GM21717 (cell line): ENCODE results near the gene SP3.
A peak's percentile ranks its signal among the peaks of the same experiment; 100 is the strongest.

ENCODE experiments used
- ATAC-seq: cut with Tn5 transposase; IDR thresholded peaks from one replicate; pipeline ENCODE4 v1.9.1; 2021; ENCODE audit warnings: mild to moderate bottlenecking, moderate library complexity; ENCODE audit not compliant: unreplicated experiment

The SP3 gene

DNA sequence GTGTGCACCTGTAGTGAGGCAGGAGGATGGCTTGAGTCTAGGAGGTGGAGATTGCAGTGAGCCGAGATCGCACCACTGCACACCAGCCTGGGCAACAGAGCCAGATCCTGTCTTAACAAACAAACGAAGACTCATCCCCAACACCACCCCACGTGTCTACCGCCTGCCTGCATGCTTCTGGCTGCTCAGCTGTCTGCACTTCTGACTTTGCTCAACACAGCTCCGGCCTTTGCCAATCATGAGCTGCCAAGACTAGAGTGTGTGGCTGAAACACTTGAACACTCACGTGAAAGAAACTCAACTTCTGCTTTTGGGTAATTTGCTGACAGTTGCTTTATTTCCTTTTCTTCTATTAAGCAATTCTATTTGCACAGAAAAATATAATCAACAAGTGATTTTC is 32.1 kb upstream of the SP3 start:
- peak; percentile 90 for ATAC-seq

DNA sequence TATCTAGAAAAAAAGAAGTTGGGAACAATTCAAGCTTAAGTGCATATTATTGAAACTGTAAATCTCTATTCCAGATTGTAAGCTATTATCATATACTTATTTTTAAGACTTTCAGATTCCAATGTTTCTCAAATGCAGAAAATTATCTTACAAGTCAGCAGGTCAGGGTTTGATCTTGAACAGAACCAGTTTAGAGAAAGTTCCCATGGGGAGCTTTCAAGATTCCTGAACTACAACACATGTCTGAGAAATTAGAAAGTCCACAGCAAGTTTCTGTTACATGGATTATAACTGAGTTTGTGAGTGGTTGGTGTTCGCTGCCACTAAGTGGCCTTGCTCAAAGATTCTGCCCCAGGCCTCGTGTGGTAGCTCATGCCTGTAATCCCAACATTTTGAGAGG is 31.6 kb upstream of the SP3 start:
- ATAC-seq: no peak

DNA sequence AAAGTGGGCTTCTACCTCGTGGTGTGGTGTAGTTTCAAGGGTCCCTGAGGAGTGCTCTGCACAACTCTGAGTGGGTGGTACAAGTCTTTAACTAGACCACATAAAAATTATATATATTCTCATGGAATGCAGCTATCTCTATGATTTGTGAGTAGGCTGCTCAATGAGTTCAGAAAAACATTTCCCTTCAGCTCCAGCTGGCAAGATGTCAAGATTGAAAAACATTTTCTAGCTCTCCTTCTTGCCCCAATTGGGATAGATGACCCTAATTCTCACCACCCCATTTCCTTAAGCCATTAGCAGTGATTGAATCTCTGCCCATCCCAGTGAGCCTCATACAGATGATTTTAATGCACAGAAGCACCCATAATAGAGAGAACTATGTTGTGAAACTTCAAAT is 28.3 kb upstream of the SP3 start:
- no peak for ATAC-seq

DNA sequence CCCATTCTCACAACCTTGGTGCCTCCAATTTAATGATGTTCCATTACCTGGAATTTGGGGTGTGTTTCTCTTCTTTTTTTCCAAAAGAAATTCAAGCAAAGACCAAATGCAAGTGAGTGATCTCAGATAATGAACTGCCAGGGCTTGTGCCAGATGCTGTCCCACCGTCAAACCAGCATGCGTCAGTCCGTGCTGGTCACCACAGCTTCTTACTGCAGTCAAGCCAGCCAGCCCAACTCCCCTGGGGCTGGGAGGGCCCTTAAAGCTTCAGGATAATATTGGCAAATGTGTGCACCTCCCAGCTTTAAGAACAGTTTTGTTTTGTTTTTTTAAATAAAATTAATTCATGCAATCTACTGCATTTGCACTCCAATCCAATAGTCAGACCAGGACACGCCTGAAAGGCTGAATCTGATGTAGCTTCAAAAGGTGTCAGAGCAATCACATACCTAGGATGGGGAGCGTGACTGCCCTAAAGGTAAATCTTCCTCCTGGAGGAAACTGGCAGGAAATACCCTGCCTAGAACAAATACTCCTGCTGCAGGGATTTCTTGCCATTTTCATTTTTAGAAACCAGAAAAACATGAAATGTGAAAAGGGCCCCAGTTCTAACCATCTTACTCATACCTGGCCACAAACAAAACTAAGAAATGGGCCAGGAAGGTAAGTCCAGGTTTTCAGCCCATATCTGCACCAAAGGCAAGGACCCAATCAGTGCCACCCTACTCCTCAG is 26.8 kb upstream of the SP3 start:
- ATAC-seq: no peak

DNA sequence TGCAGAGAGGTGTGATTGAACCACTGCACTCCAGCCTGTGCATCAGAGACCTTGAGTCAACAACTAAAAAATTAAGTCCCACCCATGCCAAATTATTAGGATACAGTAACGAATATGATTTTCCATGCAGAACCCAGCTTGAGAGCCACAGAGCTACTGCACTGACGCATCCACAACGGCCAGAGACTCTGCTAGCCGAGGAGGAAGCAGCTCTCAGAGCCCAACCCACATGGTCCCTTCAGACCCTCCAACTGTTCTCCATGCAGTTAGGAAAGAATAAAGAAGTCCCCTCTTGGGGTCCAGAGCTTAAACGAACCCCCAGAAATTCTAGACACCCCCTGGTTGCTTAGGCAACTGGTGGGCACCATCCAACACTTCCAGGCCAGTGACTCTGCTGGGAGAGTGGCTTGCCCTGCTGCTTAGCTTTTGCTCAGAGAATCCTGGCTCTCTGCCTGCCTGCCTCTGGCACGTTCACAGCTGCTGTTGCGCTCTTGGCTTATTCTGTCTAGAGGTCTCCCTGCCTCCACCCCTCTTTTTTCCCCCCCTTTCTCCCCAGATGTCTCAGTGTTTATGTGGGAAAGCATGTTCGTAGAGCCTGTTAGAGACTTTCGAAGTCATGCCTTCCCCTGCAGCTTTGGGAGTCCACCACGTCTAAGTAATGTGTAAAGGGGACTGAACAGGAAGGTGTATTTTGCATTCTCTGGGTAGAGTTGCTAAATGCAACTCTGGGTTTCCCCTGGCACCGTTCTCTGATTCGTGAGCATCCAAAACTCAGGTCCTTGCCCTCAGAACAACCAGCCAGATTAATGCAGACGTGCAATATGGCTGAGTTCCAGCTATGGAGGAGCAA is 26.0 kb upstream of the SP3 start:
- ATAC-seq: peak; percentile 73

DNA sequence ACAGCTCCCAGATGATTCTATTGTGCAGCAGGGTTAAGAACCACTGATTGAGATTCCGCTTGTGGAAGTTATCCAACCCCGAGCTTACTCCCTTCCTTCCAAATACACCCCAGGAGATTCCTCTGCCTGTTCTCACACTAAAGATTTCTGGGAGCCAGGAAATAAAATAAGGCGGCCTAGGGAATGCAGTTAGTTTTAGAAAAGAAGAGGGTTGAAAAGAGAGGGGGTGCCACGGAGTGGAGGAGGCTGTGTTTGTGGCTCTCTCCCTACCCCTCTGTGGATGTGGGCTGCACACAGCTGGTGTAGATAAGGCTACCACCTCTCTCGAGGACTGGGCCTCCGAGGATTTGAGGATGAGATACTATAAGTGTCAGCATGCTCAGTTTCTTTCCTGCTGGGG is 25.1 kb upstream of the SP3 start:
- ATAC-seq: no peak

DNA sequence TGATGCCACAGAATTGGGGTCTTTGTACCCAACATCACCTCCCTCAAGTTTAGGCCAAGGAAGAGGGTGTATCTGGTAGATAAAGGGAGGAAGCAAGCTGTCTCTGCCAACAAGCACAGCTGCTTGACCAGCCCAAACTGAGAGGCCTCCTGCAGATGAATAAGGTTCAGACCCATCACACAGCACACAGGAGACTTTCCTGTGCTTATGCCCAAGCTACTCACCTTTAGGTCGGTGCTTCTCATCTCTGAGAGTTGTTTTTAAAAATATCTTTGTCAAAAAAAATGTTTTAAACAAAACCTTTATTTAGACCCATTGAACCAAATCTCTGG is 24.7 kb upstream of the SP3 start:
- ATAC-seq: peak; percentile 14

DNA sequence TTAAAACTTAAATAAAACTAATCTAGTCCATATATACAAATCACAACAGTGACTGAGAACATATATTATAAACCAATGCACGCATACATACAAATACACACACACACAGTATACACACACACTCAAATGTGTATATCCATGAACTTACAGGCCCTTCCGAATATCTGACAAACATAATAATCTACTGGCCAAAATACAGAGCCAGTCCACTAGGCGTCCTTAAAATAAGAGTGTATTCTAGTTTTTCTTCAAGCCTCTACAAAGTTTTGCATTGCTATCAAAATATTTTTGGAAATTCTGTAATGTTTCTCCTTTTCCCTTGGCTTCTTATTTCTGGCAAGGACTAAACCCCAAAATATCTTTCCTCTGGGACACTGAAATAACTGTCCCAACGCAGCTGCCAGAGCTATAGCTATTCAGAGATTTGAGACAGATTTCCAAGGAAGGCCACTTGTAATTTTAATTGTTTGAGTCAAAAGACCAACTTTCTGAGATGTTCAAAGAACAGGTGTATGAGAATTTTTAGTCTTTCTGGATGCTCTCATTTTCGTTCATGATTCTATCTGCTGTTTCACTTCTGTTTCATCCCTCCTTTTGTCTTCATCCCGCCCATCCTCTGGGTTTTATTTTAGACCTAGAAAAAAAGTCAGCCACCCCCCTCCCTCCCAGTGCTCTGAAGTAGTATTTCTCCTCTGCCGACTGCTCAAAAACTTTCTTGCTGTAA is 24.1 kb upstream of the SP3 start:
- ATAC-seq: peak; percentile 51

DNA sequence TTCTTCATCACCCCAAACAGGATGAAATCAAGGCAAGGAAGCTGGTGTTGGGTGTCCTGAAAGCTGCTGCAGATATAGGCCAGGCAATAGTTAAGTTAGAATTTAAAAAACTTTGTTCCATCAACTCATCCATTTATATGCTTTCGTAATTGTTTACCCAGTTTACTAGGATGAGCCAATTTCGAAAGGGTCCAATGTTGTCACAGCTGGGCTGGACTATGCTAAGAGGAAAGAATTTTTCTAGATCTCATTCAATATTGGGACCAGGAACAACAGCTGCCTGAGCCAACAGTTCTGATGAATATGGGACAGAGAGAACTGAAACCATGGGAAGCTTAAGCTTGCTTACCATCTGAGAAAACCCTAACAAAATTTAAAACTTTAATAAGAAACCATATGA is 21.6 kb upstream of the SP3 start:
- ATAC-seq: no peak

DNA sequence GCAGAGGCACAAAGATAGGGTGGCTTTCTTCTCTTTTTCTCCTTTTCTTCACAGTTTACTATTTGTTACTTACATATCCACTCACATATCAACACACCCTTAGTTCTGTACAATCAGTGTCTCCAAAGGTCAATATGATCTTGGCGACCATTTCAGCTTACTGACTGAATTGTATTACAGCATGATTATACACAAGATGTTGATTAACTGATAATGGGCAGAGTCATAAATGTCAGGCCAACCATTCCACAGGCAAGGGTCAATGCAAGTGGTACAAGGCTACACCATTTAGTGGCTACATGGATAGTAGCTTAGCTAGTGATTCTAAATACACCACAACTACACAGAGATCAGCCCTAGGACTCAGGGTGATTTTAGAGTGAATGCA is 20.4 kb upstream of the SP3 start:
- ATAC-seq: no peak

DNA sequence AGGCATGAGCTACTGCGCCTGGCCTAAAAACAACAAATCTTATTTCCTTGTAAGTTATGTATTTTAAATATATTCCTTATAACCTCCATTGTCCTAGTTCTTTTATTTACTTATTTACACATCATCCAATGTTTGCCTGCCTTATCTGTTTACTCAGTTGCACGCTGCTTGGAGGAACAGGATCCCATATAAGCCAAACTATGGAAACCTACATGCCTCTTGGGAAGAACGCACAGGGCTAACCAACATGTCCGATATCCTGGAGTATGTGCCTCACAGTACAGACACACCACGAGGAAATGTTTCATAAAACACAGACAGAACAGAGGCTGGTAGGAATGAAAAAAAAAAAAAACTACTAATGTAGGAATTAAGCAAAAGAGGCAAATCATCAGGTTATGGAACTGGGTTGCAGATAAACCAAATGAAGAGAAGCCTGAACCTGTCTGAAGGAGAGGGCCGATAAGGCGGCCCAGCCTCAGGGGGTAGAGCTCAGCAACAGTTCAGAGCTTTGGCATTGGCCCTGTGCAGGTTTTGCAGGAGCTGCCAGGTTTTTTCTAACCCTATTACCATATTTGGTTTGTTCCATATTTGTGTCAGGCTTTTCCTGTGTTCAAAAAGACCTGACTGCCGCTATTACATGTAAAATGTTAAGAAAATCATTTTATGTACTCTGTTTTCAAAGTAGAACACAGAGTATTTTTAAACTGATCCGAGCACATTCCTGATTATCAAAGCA is 19.9 kb upstream of the SP3 start:
- ATAC-seq: no peak

DNA sequence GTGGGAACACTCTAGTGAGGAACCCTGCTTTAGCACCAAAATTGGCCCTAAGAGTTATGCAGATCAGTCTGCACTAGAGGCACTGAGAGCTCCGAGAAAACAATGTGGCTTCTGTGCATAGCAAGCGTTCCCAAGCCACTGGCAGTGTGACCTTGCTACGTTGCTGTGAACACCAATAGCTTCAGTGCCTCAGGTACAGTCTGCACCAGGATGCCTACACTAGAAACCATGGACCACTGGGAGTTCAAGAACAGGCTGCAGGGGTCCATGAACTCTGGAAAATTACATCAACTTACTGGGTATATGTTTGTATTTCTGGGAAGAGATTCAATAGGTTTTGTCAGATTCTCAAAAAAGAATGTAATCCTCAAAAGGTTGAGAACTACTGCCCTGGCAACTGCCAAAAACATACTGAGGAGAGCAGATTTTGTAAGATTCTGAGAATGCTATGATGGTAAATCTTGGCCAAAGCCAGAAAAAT is 18.3 kb upstream of the SP3 start:
- ATAC-seq: no peak

DNA sequence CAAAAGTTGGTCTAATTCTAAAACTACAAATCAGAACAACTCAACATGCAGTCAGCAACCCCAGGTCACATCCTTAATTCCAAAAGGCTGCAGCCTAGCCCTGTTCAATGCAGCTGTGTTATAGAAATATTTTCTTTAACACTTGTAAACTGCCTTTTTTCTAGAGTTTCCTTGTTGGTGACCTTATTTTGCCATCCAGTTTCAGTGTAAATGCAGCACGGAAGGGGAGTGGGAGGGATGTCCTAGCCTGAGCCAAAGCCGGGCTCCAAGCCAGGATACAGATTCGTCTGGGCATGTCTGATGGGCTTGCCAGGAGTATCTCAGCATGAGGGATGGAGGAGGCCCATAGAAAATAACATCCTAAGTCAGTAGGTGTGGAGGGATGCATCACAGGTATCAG is 17.7 kb upstream of the SP3 start:
- ATAC-seq: no peak

DNA sequence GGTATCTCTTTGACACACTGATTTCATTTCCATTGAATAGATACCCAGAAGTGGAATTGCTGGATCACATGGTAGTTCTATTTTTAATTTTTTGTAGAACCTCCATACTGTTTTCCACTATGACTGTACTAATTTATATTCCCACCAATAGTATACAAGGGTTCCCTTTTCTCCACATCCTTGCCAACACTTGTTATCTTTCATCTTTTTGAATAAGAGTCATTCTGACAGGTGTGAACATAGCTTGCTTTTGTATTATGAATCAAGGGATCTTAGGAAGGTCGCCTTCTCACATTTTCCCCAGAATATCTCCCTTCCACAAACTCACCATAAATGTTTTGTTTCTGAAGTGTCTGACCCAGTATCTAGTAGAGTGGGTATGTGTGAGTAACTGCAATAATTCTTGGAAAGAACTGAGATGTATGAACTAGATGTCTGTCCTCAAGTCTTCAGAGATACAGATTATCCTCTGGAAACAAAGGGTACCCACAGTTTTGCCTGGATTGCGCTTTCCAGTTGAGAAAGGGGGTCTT is 17.1 kb upstream of the SP3 start:
- ATAC-seq: no peak

DNA sequence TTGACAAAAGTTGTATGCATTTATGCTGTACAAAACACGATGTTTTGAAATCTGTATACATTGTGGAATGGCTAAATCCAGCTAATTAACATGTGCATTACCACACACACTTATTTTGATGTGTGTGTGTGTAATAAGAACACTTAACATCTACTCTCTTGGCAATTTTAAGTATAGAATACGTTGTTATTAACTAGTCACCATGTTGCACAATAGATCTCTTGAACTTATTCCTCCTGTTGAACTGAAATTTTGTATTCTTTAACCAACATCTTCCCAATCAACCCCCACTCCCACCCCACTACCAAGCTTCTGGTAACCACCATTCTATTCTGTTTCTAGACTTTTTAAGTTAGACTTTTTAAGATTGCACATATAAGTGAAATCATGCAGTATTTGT is 16.3 kb upstream of the SP3 start:
- ATAC-seq: no peak

DNA sequence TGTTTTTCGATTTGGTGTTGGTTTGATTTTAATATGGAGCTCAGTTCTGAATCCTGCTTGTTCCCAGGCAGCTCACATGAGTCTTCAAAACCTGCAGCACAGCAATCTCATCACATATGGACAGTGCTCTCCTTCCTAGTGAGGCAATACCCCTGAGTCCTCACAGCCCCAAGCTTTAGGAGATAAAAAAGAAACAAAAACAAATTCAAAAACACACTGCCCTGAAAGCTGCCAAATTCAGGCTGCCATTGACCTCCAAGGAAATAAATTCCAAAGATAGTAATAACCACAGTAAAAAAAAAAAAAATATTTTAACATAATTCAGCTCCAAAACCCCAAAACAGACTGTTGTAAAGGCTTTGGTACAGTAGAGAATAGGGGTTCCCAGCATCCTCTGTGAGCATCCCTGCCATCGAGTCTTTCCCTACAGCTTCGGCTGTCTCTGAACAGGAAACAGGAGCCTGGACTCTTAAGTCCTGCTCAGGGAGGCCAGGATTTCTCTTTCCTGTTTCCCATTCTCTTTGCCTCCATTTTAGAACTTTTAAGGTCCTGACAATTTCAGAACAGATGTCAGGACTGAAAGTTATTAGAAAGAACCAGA is 14.7 kb upstream of the SP3 start:
- ATAC-seq: no peak

DNA sequence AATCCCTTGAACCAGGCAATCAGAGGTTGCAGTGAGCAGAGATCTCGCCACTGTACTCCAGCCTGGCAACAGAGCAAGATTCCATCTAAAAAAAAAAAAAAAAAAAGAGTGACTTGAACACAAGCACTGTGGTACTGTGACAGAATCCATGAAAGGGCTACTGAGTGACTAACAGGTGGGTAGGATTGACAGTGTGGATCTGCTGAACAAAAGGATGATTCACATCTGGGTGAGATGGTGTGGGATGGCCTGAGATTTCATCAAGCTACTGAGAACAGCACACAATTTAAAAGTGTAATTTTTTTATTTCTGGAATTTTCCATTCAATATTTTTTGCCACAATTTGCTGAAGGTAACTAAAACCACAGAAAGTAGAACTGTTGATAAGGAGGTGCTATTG is 13.3 kb upstream of the SP3 start:
- no peak for ATAC-seq

DNA sequence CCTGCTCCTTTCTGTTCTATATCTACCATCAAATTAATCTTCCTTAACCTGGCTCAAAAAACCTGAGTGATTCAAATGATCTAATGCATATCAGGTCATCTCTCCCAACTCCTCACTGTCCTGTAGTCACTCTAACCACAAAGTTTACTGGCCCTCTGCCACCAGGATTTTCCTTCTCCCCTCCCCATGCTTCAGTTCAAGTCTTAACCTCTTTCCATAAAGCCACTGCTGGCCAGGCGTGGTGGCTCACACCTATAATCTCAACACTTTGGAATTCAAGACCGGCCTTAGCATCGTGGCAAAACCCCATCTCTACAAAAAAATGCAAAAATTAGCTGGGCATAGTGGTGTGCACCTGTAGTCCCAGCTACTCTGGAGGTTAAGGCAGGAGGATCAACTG is 7.5 kb upstream of the SP3 start:
- no peak for ATAC-seq

DNA sequence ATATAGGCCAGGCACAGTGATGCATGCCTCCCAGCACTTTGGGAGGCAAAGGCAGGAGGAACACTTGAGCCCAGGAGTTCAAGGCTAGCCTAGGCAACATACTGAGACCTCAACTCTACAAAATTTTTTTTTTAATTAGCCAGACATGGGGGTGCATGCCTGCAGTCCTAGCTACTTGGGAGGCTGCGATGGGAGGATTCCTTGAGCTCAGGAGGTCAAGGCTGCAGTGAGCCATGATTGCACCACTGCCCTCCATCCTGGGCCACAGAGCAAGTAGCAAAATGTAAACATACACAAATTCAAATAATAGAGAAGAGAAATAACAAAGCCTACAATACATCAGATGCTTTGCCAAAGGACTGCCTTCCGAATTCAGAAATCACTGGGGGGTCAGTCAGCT is 7.0 kb upstream of the SP3 start:
- ATAC-seq: no peak

DNA sequence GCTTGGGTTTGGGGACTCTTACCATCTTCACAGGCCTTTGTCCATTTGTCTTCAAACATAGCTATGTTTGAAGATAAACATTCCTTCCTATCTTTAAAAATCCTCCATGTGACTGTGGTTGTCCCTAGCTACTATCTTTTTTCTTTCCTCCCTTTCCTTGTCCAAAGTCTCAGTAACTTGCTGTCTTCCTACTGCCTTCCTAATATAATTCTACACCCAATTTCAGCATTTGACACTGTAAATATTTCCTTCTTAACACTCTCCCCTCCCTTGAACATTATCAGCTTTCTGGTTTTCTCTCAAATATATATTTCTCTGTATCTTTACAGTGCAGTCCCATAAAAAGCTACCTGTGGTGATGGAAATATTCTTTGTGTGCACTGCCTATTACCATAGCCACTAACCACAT is 5.3 kb upstream of the SP3 start:
- no peak for ATAC-seq

DNA sequence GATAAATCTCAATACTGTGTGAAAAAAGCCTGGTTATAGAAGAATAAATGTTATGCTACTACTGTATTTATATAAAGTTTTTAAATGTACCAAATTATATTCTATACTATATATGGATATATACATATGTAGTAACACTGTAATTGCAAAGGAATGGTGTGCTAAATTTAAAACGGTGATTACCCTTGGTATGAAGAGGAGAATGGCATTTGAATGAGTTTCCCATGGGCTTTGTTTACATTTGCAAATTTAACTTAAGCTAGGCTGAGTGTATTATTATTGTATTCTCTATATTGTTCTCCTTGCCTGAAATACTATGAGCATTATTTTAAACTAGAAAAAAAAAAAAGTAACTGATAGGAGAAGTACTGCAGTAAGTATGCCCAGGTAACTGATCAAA is 4.7 kb upstream of the SP3 start:
- no peak for ATAC-seq
